Mesothelial cell of epicardium (in vitro differentiated cells): ENCODE measurements around the gene CFAP77. TPM values are rescaled to one million over a fixed set of nuclear protein-coding genes. Genes with fewer than 3 reads are reported as not detected.

Experiments
- DNase-seq, 2 experiments: peaks; one replicate each; pipeline ENCODE4 v3.0.0; 2021; ENCODE audit warnings: low spot score in 2 of 2; ENCODE audit not compliant: unreplicated experiment in 2 of 2
- H3K27ac Mint-ChIP-seq: 2 replicates; pipeline ENCODE4 v1.8.0; 2021; ENCODE audit warnings: mixed read lengths
- H3K27me3 Mint-ChIP-seq: 2 replicates; pipeline ENCODE4 v1.8.0; 2021; ENCODE audit warnings: low read depth, mixed read lengths
- H3K36me3 Mint-ChIP-seq: 2 replicates; pipeline ENCODE4 v1.8.0; 2021; ENCODE audit warnings: mixed read lengths
- H3K4me1 Mint-ChIP-seq: 2 replicates; pipeline ENCODE4 v1.8.0; 2021; ENCODE audit warnings: mixed read lengths
- H3K4me3 Mint-ChIP-seq: 2 replicates; pipeline ENCODE4 v1.8.0; 2021; ENCODE audit warnings: mild to moderate bottlenecking, moderate library complexity, mixed read lengths
- H3K9me3 Mint-ChIP-seq: 2 replicates; pipeline ENCODE4 v1.8.0; 2021; ENCODE audit warnings: mixed read lengths
- CTCF ChIP-seq: fragments of 200-600 bp; sonication (generic); IDR thresholded peaks from one replicate; pipeline ENCODE4 v1.5.0; 2021; ENCODE audit warnings: antibody characterized with exemption; ENCODE audit not compliant: unreplicated experiment
- total RNA-seq: library from RNA; stranded (reverse); gene quantifications from 3 replicates; pipeline ENCODE4 v1.2.1, GENCODE V29; 2021

The CFAP77 gene
- total RNA-seq, 1 donor from 2014 or later: not detected

- H3K4me1 Mint-ChIP-seq: peaks cover 33% of the 10 kb centered on the region
- H3K36me3 Mint-ChIP-seq: no peaks in the 10 kb centered on the region
- no peak for TF ChIP-seq CTCF
- H3K9me3 Mint-ChIP-seq: no peaks in the 10 kb centered on the region
- no peak for DNase-seq
- H3K27me3 Mint-ChIP-seq: peaks cover 12% of the 10 kb centered on the region
- peak overlapping the region; percentile 64 for H3K4me3 Mint-ChIP-seq
- H3K27ac Mint-ChIP-seq: no peak overlapping the region
Observed at GRCh38 chr9:132545578-132545977, 135.6 kb downstream of the CFAP77 start.

- DNase-seq: peak in 1 of 2 experiments; percentile 65
Observed at GRCh38 chr9:132546148-132547051, 136.4 kb downstream of the CFAP77 start.

DNA sequence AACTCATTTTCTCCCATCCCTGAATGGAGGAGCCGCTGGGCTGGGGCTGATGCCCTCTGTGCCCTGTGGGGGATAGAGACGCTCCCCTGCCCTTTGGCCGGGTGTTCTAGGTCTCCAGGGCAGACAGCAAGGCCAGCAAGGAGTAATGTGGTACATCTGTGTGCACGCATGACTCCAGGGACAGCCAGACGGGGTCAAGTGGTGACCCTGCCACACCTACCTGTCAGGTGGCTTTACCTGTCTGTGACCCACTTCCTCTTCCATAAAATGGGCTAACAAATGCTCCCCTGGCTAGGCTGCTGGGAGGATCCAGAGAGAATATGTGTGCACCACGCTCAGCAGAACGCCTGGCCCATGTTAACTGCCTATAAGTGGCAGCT, 137.0 kb downstream of the CFAP77 start:
- Mint-ChIP-seq H3K36me3 (no peaks in the 10 kb centered on the region), H3K27ac (no peak overlapping the region), H3K4me3 (no peak overlapping the region), H3K27me3 (peaks cover 20% of the 10 kb centered on the region), H3K9me3 (no peaks in the 10 kb centered on the region), H3K4me1 (peaks cover 33% of the 10 kb centered on the region)
- DNase-seq: no peak
- TF ChIP-seq CTCF: no peak

More at GRCh38 chr9:132546148-132547051, 136.4 kb downstream of the CFAP77 start:
- no peaks in the 10 kb centered on the region for H3K9me3 Mint-ChIP-seq
- H3K27me3 Mint-ChIP-seq: peaks cover 16% of the 10 kb centered on the region
- peaks cover 33% of the 10 kb centered on the region for H3K4me1 Mint-ChIP-seq
- peak overlapping the region; percentile 30 for H3K27ac Mint-ChIP-seq
- peak; percentile 69 for TF ChIP-seq CTCF
- H3K4me3 Mint-ChIP-seq: peak overlapping the region; percentile 64
- H3K36me3 Mint-ChIP-seq: no peaks in the 10 kb centered on the region

- Mint-ChIP-seq H3K4me1 (peaks cover 33% of the 10 kb centered on the region), H3K27ac (no peak overlapping the region), H3K9me3 (no peaks in the 10 kb centered on the region), H3K27me3 (peaks cover 20% of the 10 kb centered on the region), H3K36me3 (no peaks in the 10 kb centered on the region), H3K4me3 (no peak overlapping the region)
- no peak for TF ChIP-seq CTCF
- DNase-seq: no peak
Observed at GRCh38 chr9:132547436-132547835, 137.4 kb downstream of the CFAP77 start.

- Mint-ChIP-seq H3K9me3 (no peaks in the 10 kb centered on the region), H3K36me3 (no peaks in the 10 kb centered on the region), H3K4me3 (no peak overlapping the region), H3K4me1 (peaks cover 33% of the 10 kb centered on the region), H3K27ac (no peak overlapping the region), H3K27me3 (peaks cover 18% of the 10 kb centered on the region)
- no peak for TF ChIP-seq CTCF
- no peak for DNase-seq
Observed at GRCh38 chr9:132547976-132548730, 138.1 kb downstream of the CFAP77 start.
